ENCODE data around the gene PDZRN4.

PDZRN4 gene

DNA sequence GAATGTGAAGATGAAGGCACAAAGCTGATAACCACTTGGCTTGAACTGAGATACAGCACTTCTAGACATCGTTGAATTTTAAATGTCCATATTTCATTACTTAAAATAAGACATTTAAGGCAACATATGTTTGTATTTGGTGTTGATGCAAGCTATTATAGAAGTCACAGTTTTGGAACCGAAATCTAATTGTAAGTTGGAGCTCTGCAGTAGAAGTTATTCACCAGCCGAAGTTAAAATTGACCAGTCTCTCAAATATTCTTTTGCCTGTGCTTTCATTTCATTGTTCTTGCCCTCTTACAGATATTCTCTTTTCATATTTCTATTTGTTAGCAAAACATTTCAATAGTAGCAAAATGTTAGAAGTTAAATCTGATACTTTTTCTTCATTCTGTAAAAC lies 332.7 kb downstream of the PDZRN4 start:
- H3K9me3 ChIP-seq (ENCODE audit: insufficient read depth, low read length): no peaks in the 10 kb centered on the region
- H3K27me3 ChIP-seq (ENCODE audit: insufficient read depth, insufficient read length): no peaks in the 10 kb centered on the region
- H3K4me3 ChIP-seq (ENCODE audit: insufficient read length, low read depth): no peak overlapping the region
- no peak for DNase-seq (ENCODE audit: low read depth, low spot score)
- no peaks in the 10 kb centered on the region for H3K36me3 ChIP-seq (ENCODE audit: insufficient read depth, insufficient read length, low read length)
- no peak for TF ChIP-seq SUZ12 (IDR thresholded peaks at IDR 0.05; ENCODE audit: extremely low read depth, insufficient read depth, insufficient read length)
- no peak for TF ChIP-seq ZNF274 (IDR thresholded peaks at IDR 0.05; ENCODE audit: low read depth, low read length)
- no peak for TF ChIP-seq YY1 (IDR thresholded peaks at IDR 0.05; ENCODE audit: insufficient read depth, insufficient read length)
- H3K4me1 ChIP-seq (ENCODE audit: insufficient read depth, insufficient read length): no peaks in the 10 kb centered on the region
- no peak overlapping the region for H3K9ac ChIP-seq (ENCODE audit: insufficient read length, low read depth)

DNA sequence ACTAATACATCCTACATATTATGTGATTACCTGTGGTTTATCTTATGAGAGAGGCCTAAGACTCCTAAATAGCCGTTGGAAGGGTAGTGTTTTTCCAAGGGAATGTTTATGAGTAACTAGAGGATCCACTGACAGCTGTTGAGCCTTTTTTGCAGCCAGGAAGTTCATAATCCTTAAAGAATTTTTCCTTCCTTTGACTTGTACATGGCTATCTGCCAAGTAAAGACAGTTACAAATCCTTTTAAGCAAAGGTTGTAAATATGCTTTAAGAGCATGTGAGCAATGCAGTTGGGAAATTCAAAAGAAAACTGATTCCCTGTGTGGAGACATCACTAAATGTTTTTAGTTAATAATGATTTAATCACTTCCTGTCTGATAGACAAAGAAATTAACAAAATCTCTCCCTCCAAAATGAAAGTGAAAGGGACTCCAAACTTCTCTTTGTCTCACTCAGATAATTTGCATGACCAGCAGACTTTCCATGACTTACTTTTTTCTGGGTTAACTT lies 333.8 kb downstream of the PDZRN4 start:
- TF ChIP-seq YY1 (IDR thresholded peaks at IDR 0.05; ENCODE audit: insufficient read depth, insufficient read length) (no peak), ZNF274 (IDR thresholded peaks at IDR 0.05; ENCODE audit: low read depth, low read length) (no peak), SUZ12 (IDR thresholded peaks at IDR 0.05; ENCODE audit: extremely low read depth, insufficient read depth, insufficient read length) (no peak)
- no peak overlapping the region for H3K9ac ChIP-seq (ENCODE audit: insufficient read length, low read depth)
- H3K4me1 ChIP-seq (ENCODE audit: insufficient read depth, insufficient read length): no peaks in the 10 kb centered on the region
- no peaks in the 10 kb centered on the region for H3K27me3 ChIP-seq (ENCODE audit: insufficient read depth, insufficient read length)
- H3K36me3 ChIP-seq (ENCODE audit: insufficient read depth, insufficient read length, low read length): no peaks in the 10 kb centered on the region
- H3K9me3 ChIP-seq (ENCODE audit: insufficient read depth, low read length): no peaks in the 10 kb centered on the region
- no peak overlapping the region for H3K4me3 ChIP-seq (ENCODE audit: insufficient read length, low read depth)
- no peak for DNase-seq (ENCODE audit: low read depth, low spot score)

DNA sequence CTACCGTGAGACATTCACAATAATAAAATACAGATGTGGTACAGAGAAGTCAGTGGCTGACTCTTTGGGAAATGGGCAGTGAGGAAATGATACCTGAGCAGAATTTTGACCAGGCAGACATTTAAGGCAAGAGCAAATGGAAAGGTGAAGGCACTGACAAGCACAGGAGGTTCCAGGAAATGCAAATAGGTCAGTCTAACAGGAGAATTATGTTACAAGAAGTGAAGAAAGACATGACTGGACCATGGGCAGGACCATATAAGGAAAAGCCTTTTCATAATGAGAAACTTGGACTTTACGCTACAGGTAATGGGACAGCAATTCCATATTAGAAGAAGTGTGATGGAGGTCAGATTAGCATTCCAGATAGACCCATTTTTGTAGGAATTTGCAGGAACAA lies 338.9 kb downstream of the PDZRN4 start:
- TF ChIP-seq YY1 (IDR thresholded peaks at IDR 0.05; ENCODE audit: insufficient read depth, insufficient read length) (no peak), ZNF274 (IDR thresholded peaks at IDR 0.05; ENCODE audit: low read depth, low read length) (no peak), SUZ12 (IDR thresholded peaks at IDR 0.05; ENCODE audit: extremely low read depth, insufficient read depth, insufficient read length) (no peak)

DNA sequence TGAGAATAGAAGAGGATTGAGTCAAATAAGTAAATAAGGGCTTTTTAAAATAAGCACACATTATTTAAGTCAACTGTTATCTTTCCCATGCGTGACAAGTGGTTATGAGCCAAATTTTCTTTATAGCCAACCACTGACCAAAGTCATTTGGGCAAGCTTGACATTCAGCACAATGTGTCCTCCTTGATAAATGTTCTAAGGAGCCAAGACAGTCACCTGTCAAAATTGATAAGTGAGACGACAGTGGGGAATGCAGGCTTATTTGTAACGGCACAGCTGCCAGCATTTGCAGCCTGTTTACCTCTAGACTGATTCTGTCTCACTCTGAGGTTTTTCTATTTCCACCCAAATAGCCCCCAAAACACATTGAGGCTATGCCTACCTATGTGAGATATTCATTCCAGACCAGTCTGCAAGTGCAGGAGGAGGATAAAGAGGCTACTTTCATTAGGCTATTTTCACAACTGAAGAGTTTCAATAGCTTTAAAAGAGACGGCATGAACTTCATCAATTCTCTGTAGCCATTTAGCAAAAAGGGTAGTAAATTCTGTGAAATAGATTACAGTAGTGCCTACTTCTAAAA lies 339.5 kb downstream of the PDZRN4 start:
- H3K9me3 ChIP-seq (ENCODE audit: insufficient read depth, low read length): no peaks in the 10 kb centered on the region
- no peak overlapping the region for H3K9ac ChIP-seq (ENCODE audit: insufficient read length, low read depth)
- DNase-seq (ENCODE audit: low read depth, low spot score): no peak
- H3K4me1 ChIP-seq (ENCODE audit: insufficient read depth, insufficient read length): no peaks in the 10 kb centered on the region
- H3K27me3 ChIP-seq (ENCODE audit: insufficient read depth, insufficient read length): no peaks in the 10 kb centered on the region
- TF ChIP-seq ZNF274 (IDR thresholded peaks at IDR 0.05; ENCODE audit: low read depth, low read length): no peak
- no peaks in the 10 kb centered on the region for H3K36me3 ChIP-seq (ENCODE audit: insufficient read depth, insufficient read length, low read length)
- H3K4me3 ChIP-seq (ENCODE audit: insufficient read length, low read depth): no peak overlapping the region

More for the DNA sequence above, 338.9 kb downstream of the PDZRN4 start:
- Histone ChIP-seq H3K36me3 (ENCODE audit: insufficient read depth, insufficient read length, low read length) (no peaks in the 10 kb centered on the region), H3K27me3 (ENCODE audit: insufficient read depth, insufficient read length) (no peaks in the 10 kb centered on the region), H3K9ac (ENCODE audit: insufficient read length, low read depth) (no peak overlapping the region), H3K9me3 (ENCODE audit: insufficient read depth, low read length) (no peaks in the 10 kb centered on the region), H3K4me1 (ENCODE audit: insufficient read depth, insufficient read length) (no peaks in the 10 kb centered on the region), H3K4me3 (ENCODE audit: insufficient read length, low read depth) (no peak overlapping the region)
- DNase-seq (ENCODE audit: low read depth, low spot score): no peak

DNA sequence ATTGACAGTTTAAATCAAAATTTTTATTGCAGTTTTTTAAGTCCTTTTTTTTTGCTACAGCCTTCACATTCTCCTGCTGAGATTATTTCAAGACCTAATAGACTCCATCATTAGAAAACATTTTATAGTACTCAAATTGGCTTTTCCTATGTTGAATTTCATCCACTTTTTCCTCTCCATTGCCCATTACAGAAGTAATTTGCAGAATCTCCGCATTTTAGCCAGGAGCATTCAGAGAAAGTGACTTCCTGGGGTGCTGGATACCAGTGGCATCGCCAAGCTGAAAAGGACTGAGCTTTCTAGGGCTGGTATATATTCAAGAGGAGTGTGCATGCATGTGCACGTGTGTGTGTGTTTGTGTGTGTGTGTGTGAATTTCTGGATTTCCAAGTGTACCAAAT lies 340.8 kb downstream of the PDZRN4 start:
- Histone ChIP-seq H3K9me3 (ENCODE audit: insufficient read depth, low read length) (no peaks in the 10 kb centered on the region), H3K9ac (ENCODE audit: insufficient read length, low read depth) (no peak overlapping the region), H3K4me1 (ENCODE audit: insufficient read depth, insufficient read length) (no peaks in the 10 kb centered on the region), H3K27me3 (ENCODE audit: insufficient read depth, insufficient read length) (no peaks in the 10 kb centered on the region), H3K4me3 (ENCODE audit: insufficient read length, low read depth) (no peak overlapping the region), H3K36me3 (ENCODE audit: insufficient read depth, insufficient read length, low read length) (no peaks in the 10 kb centered on the region)
- no peak for TF ChIP-seq YY1 (IDR thresholded peaks at IDR 0.05; ENCODE audit: insufficient read depth, insufficient read length)
- no peak for TF ChIP-seq ZNF274 (IDR thresholded peaks at IDR 0.05; ENCODE audit: low read depth, low read length)
- no peak for TF ChIP-seq SUZ12 (IDR thresholded peaks at IDR 0.05; ENCODE audit: extremely low read depth, insufficient read depth, insufficient read length)
- DNase-seq (ENCODE audit: low read depth, low spot score): no peak

DNA sequence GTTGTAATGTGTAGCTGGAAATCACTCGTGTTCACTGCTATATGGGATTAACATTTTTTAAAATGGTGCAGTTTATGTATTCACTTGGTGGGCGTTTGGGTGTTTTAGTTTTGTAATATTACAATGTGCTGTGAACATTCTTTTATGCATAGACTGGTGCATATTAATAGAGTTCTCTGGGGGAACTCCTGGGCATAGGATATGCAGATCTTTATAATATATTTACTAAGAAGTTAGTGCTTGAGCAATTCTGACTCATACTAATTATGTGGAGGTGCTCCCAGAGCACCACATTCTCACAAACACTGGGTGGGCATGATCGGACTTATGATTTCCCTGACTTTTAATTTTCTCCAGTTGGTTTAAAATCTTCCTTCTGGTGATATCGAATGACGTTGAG lies 342.3 kb downstream of the PDZRN4 start:
- Histone ChIP-seq H3K4me1 (ENCODE audit: insufficient read depth, insufficient read length) (no peaks in the 10 kb centered on the region), H3K27me3 (ENCODE audit: insufficient read depth, insufficient read length) (no peaks in the 10 kb centered on the region), H3K4me3 (ENCODE audit: insufficient read length, low read depth) (no peak overlapping the region), H3K36me3 (ENCODE audit: insufficient read depth, insufficient read length, low read length) (no peaks in the 10 kb centered on the region), H3K9me3 (ENCODE audit: insufficient read depth, low read length) (no peaks in the 10 kb centered on the region), H3K9ac (ENCODE audit: insufficient read length, low read depth) (no peak overlapping the region)
- no peak for DNase-seq (ENCODE audit: low read depth, low spot score)
- TF ChIP-seq ZNF274 (IDR thresholded peaks at IDR 0.05; ENCODE audit: low read depth, low read length): no peak
- TF ChIP-seq SUZ12 (IDR thresholded peaks at IDR 0.05; ENCODE audit: extremely low read depth, insufficient read depth, insufficient read length): no peak
- TF ChIP-seq YY1 (IDR thresholded peaks at IDR 0.05; ENCODE audit: insufficient read depth, insufficient read length): no peak

DNA sequence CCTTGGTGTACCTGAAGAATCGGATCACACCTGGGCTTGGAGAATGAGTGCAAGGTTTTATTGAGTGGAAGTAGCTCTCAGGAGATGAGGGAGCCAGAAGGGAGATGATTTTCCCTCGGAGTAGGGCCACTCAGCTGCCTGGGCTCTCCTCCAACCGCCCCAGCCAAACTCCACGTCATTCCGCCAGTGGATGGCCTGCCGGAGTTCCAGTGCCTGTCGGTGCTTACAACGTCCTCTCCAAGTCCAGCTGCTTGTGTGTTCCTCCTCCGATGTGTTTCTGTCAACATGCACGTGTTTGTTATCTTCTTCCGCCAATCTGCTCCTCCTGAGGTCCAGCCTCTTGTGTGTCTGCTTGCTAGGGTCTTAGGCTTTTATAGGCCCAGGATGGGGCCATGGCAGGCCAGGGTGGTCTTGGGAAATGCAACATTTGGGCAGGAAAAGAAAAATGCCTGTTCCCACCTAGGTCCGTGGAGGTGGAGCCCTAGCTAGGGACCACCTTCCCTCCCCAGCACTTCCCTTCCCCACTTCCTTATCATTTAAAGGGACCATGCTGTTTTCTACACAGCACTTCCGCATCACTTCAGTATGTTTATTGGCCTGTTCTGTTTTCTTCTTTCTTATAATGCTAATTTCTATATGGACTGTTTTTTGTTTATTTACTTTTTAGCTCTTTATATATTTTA lies 343.2 kb downstream of the PDZRN4 start:
- no peak for DNase-seq (ENCODE audit: low read depth, low spot score)
- Histone ChIP-seq H3K9ac (ENCODE audit: insufficient read length, low read depth) (no peak overlapping the region), H3K4me3 (ENCODE audit: insufficient read length, low read depth) (no peak overlapping the region), H3K4me1 (ENCODE audit: insufficient read depth, insufficient read length) (no peaks in the 10 kb centered on the region), H3K9me3 (ENCODE audit: insufficient read depth, low read length) (no peaks in the 10 kb centered on the region), H3K36me3 (ENCODE audit: insufficient read depth, insufficient read length, low read length) (no peaks in the 10 kb centered on the region), H3K27me3 (ENCODE audit: insufficient read depth, insufficient read length) (no peaks in the 10 kb centered on the region)
- TF ChIP-seq YY1 (IDR thresholded peaks at IDR 0.05; ENCODE audit: insufficient read depth, insufficient read length) (no peak), ZNF274 (IDR thresholded peaks at IDR 0.05; ENCODE audit: low read depth, low read length) (no peak), SUZ12 (IDR thresholded peaks at IDR 0.05; ENCODE audit: extremely low read depth, insufficient read depth, insufficient read length) (no peak)
